Heart right ventricle (tissue), 16 donors: ENCODE data around the gene PEAR1. TPM values are rescaled to one million over a fixed set of nuclear protein-coding genes. Genes with fewer than 3 reads are reported as not detected.

Experiments
- ATAC-seq, 8 donors: fragments of 200-7000 bp; cut with Tn5 transposase; one replicate each; pipeline ENCODE4 v1.9.1; 2020; ENCODE audit warnings: mild to moderate bottlenecking in 8 of 8, moderate library complexity in 8 of 8, moderate number of reproducible peaks in 1 of 8
- DNase-seq, 2 donors: peaks; one replicate each; pipeline ENCODE4 v3.0.0-alpha.2; 2020
- H3K27ac ChIP-seq, 10 donors: fragments of 200-600 bp; sonication (generic) in 2 of 10; one replicate each; pipeline versions ENCODE4 v1.5.0 to v1.8.0; 2020 to 2022; ENCODE audit warnings: mild to moderate bottlenecking in 3 of 10
- H3K27me3 ChIP-seq, 7 donors: fragments of 200-600 bp; one replicate each; pipeline ENCODE4 v1.8.0; 2021 to 2022; ENCODE audit warnings: mild to moderate bottlenecking in 2 of 7
- H3K36me3 ChIP-seq, 9 donors: fragments of 200-600 bp; sonication (generic) in 1 of 9; one replicate each; pipeline versions ENCODE4 v1.5.0 to v1.8.0; 2020 to 2022; ENCODE audit warnings: mild to moderate bottlenecking in 2 of 9
- H3K4me1 ChIP-seq, 9 donors: fragments of 200-600 bp; sonication (generic) in 1 of 9; one replicate each; pipeline versions ENCODE4 v1.5.0 to v1.8.0; 2020 to 2022; ENCODE audit warnings: mild to moderate bottlenecking in 4 of 9
- H3K4me3 ChIP-seq, 10 donors: fragments of 200-600 bp; sonication (generic) in 2 of 10; one replicate each; pipeline versions ENCODE4 v1.5.0 to v1.8.0; 2020 to 2022; ENCODE audit warnings: mild to moderate bottlenecking in 7 of 10, moderate library complexity in 2 of 10
- H3K9me3 ChIP-seq, 11 donors: fragments of 200-600 bp in 10 of 11; sonication (generic) in 2 of 11; one replicate each; pipeline versions ENCODE4 v1.5.0 to v1.8.0; 2013 to 2022; ENCODE audit warnings: mild to moderate bottlenecking in 2 of 11, control low read depth in 1 of 11, moderate library complexity in 1 of 11
- WGBS, 2 donors: extraction: QIAGEN DNeasy Blood & Tissue Kit; methylation state at CpG; one replicate each; pipeline ENCODE4 v1.1.7; 2013; ENCODE audit warnings: inconsistent platforms in 1 of 2; 5-methylcytosine and 5-hydroxymethylcytosine counted together
- intact Hi-C, 10 donors: fragments of 100-400 bp; cut with DNase I; formaldehyde crosslinking; loops; one replicate each; pipeline versions ENCODE4 v1.11.1 to v1.14.2; 2022
- microRNA-seq, 2 donors: library from miRNA; unstranded; fragments of <30 nt; microRNA quantifications; one replicate each; pipeline ENCODE4 v1.2.0, GENCODE V29; 2021
- polyA plus RNA-seq, 2 donors: library from polyadenylated mRNA; stranded (reverse); fragments of 200-250 nt; gene quantifications; one replicate each; pipeline ENCODE4 v1.2.3, GENCODE V29; 2013
- total RNA-seq, 10 donors: library from RNA; stranded (reverse); fragmentation: NEBNext Ultra II Directional in 3 of 10; extraction: Animal tissue kit (Norgen Biotek cat#: 25700) in 3 of 10; gene quantifications; one replicate each; pipeline versions ENCODE4 v1.2.1 to v1.2.4, GENCODE V29; 2021 to 2023
- TF ChIP-seq, protein P1 (sequence below), 9 donors: fragments of 200-600 bp; sonication (generic) in 2 of 9; IDR thresholded peaks; one replicate each; pipeline versions ENCODE4 v1.5.0 to v1.8.0; 2021 to 2022; ENCODE audit warnings: antibody characterized with exemption in 9 of 9, mild to moderate bottlenecking in 5 of 9, moderate library complexity in 1 of 9
- donor health status: Arrhythmogenic right ventricular cardiomyopathy.
- donor health status: ischemic (EF 13 %, LVEDD 7.1; RV severe dilation, severe dysfunction).
- donor health status: healthy with polysubstance abuse.
- donor health status: DM: no; HTN: yes; CAD: no.
- donor health status: DM: no; HTN: no; CAD: no.
- donor health status: ischemic (EF 25% LVEDD 6.9; RV normal size, moderate dysfunction).
- donor health status: ischemic (EF 25% LVEDD 5.7; RV mildly dilated, moderate dysfunction).
- donor health status: healthy.
- donor health status: DM: yes; HTN: yes; CAD: no.
- donor health status: Ischemic cardiomyopathy.
- donor health status: ischemic (EF 35%, LVEDD 5.7; RV mildly dilated, moderate dysfunction).
- donor health status: nonischemic (EF 11% LVEDD 7.7; RV severe dilation, severe dysfunction).
- donor health status: DM: yes; HTN: yes; CAD: no.
- donor health status: PGD.
- donor health status: ischemic (EF 29% LVEDD 5.4; RV normal size, mild dysfunction).
- donor health status: nonischemic (EF 23%, LVEDD 6.1; RV moderate dilation, normal function).

The PEAR1 gene
- total and polyA plus RNA-seq, 12 donors = 3.8 to 13.7 (median 7.1) TPM

DNA sequence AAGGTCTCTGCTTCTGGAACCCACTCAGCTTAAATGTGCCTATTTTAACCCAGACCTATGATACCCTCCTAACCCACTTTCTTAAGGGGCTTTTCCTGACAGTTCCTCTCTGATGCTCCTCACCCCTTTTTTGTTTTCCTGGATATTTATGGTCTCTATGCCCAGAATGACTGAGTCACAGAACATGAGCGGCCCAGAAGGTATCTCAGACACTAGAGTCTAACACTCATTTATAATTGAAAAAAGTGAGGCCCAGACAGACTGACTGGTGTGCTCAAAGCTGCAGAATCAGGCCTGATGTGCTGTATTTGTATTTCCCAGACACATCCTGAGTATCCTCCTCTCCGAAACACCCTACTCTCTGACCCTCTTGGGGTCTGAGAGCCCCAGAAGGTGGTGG, 70.9 kb downstream of the PEAR1 start:
- WGBS, 2 donors = 98% methylated on average over 2 of the region's 2 CpGs
- Histone ChIP-seq H3K36me3 (peaks cover 0 to 99% (median 30%) of the 10 kb centered on the region in 9 donors), H3K27me3 (no peaks in the 10 kb centered on the region), H3K27ac (peak overlapping the region in 1 of 10 donors; percentile 86), H3K4me3 (no peak overlapping the region), H3K4me1 (peaks cover 0 to 17% (median 0%) of the 10 kb centered on the region in 9 donors), H3K9me3 (no peaks in the 10 kb centered on the region)
- intact Hi-C loops = no loop called here
- no peak for ATAC-seq
- TF ChIP-seq, protein P1, sequence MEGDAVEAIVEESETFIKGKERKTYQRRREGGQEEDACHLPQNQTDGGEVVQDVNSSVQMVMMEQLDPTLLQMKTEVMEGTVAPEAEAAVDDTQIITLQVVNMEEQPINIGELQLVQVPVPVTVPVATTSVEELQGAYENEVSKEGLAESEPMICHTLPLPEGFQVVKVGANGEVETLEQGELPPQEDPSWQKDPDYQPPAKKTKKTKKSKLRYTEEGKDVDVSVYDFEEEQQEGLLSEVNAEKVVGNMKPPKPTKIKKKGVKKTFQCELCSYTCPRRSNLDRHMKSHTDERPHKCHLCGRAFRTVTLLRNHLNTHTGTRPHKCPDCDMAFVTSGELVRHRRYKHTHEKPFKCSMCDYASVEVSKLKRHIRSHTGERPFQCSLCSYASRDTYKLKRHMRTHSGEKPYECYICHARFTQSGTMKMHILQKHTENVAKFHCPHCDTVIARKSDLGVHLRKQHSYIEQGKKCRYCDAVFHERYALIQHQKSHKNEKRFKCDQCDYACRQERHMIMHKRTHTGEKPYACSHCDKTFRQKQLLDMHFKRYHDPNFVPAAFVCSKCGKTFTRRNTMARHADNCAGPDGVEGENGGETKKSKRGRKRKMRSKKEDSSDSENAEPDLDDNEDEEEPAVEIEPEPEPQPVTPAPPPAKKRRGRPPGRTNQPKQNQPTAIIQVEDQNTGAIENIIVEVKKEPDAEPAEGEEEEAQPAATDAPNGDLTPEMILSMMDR (IDR thresholded peaks at IDR 0.05) = no peak
- no peak for DNase-seq

Small RNA genes within 50 kb of the gene (microRNA-seq; reads per million reads assigned to microRNA genes)
- 0.60 to 1.0 reads per million in 2 donors for gene MIR765

Other genes starting within 250 kb of the PEAR1 start
- 100 to 1,000 TPM in 9 of 10 donors, 10 to 100 TPM in 1; 84.6 to 389 (median 196) TPM for gene NES, start 216.3 kb upstream of the PEAR1 start, total RNA-seq
- 100 to 1,000 TPM in 1 of 2 donors, 10 to 100 TPM in 1; 46.8 to 116 TPM for gene NES, start 216.3 kb upstream of the PEAR1 start, polyA plus RNA-seq
- gene CRABP2, start 188.1 kb upstream of the PEAR1 start, total RNA-seq = 1 to 10 TPM in 4 of 10 donors, under 1 TPM in 5, not detected in 1; 0.25 to 2.7 (median 0.64) TPM
- 1 to 10 TPM; 1.5 to 1.8 TPM for gene CRABP2, start 188.1 kb upstream of the PEAR1 start, polyA plus RNA-seq
- gene METTL25B, start 165.2 kb upstream of the PEAR1 start, total RNA-seq = 10 to 100 TPM; 12.8 to 18.8 (median 15.2) TPM
- gene METTL25B, start 165.2 kb upstream of the PEAR1 start, polyA plus RNA-seq = 10 to 100 TPM; 17.0 to 45.2 TPM
- gene ISG20L2, start 165.0 kb upstream of the PEAR1 start, total RNA-seq = 10 to 100 TPM; 10.5 to 17.5 (median 15.2) TPM
- gene ISG20L2, start 165.0 kb upstream of the PEAR1 start, polyA plus RNA-seq = 10 to 100 TPM in 1 of 2 donors, 1 to 10 TPM in 1; 5.7 to 11.3 TPM
- 100 to 1,000 TPM in 2 of 10 donors, 10 to 100 TPM in 8; 70.3 to 105 (median 86.7) TPM for gene MRPL24, start 152.6 kb upstream of the PEAR1 start, total RNA-seq
- gene MRPL24, start 152.6 kb upstream of the PEAR1 start, polyA plus RNA-seq = 100 to 1,000 TPM; 157 to 250 TPM
- gene HDGF, start 142.0 kb upstream of the PEAR1 start, total RNA-seq = 100 to 1,000 TPM; 135 to 202 (median 148) TPM
- gene HDGF, start 142.0 kb upstream of the PEAR1 start, polyA plus RNA-seq = 100 to 1,000 TPM in 1 of 2 donors, 10 to 100 TPM in 1; 69.8 to 126 TPM
- 10 to 100 TPM; 32.1 to 56.9 (median 44.2) TPM for gene PRCC, start 126.2 kb upstream of the PEAR1 start, total RNA-seq
- 10 to 100 TPM; 40.6 to 53.4 TPM for gene PRCC, start 126.2 kb upstream of the PEAR1 start, polyA plus RNA-seq
- gene SH2D2A, start 76.9 kb upstream of the PEAR1 start, total RNA-seq = 1 to 10 TPM in 3 of 10 donors, under 1 TPM in 6, not detected in 1; 0.50 to 4.4 (median 0.80) TPM
- 1 to 10 TPM in 1 of 2 donors, under 1 TPM in 1; 0.96 to 1.0 TPM for gene SH2D2A, start 76.9 kb upstream of the PEAR1 start, polyA plus RNA-seq
- under 1 TPM; 0.04 to 0.20 (median 0.07) TPM for gene INSRR, start 34.6 kb upstream of the PEAR1 start, total RNA-seq
- gene INSRR, start 34.6 kb upstream of the PEAR1 start, polyA plus RNA-seq = under 1 TPM; 0.01 to 0.80 TPM
- gene NTRK1, start 32.9 kb upstream of the PEAR1 start, total RNA-seq = 1 to 10 TPM in 4 of 10 donors, under 1 TPM in 6; 0.15 to 3.7 (median 0.69) TPM
- 1 to 10 TPM in 1 of 2 donors, under 1 TPM in 1; 0.28 to 1.5 TPM for gene NTRK1, start 32.9 kb upstream of the PEAR1 start, polyA plus RNA-seq
- under 1 TPM in 3 of 10 donors, not detected in 7; 0.15 to 0.38 (median 0.35) TPM for gene LRRC71, start 26.9 kb downstream of the PEAR1 start, total RNA-seq
- gene LRRC71, start 26.9 kb downstream of the PEAR1 start, polyA plus RNA-seq = under 1 TPM; 0.06 to 0.51 TPM
- 10 to 100 TPM; 23.7 to 34.5 (median 28.4) TPM for gene ARHGEF11, start 152.0 kb downstream of the PEAR1 start, total RNA-seq
- 10 to 100 TPM; 10.4 to 13.0 TPM for gene ARHGEF11, start 152.0 kb downstream of the PEAR1 start, polyA plus RNA-seq
- gene ETV3L, start 206.1 kb downstream of the PEAR1 start, total RNA-seq = not detected
- gene ETV3L, start 206.1 kb downstream of the PEAR1 start, polyA plus RNA-seq = not detected
- 10 to 100 TPM; 15.5 to 27.5 (median 21.4) TPM for gene ETV3, start 244.7 kb downstream of the PEAR1 start, total RNA-seq
- 1 to 10 TPM; 3.7 to 4.2 TPM for gene ETV3, start 244.7 kb downstream of the PEAR1 start, polyA plus RNA-seq